GM19467 (cell line): ENCODE measurements around the gene PARS2.
"Not testable (repeated sequence)": the region's sequence is repeated elsewhere in the genome, so short reads cannot be mapped to it uniquely, and the experiment has no call there.

Source experiments
- ATAC-seq: cut with Tn5 transposase; IDR thresholded peaks from one replicate; pipeline ENCODE4 v1.9.1; 2021; ENCODE audit warnings: mild to moderate bottlenecking, moderate library complexity; ENCODE audit not compliant: unreplicated experiment

PARS2 gene

GRCh38 chr1:54775828-54776721 is 11.8 kb upstream of the PARS2 start:
- not testable (repeated sequence) for ATAC-seq

GRCh38 chr1:54774820-54775498 is 10.6 kb upstream of the PARS2 start:
- no peak for ATAC-seq

- ATAC-seq, result no peak
Measured at GRCh38 chr1:54772951-54773350, 8.6 kb upstream of the PARS2 start.

GRCh38 chr1:54768093-54768492 is 3.8 kb upstream of the PARS2 start:
- no peak for ATAC-seq

GRCh38 chr1:54767526-54767925 is 3.2 kb upstream of the PARS2 start:
- no peak for ATAC-seq

- no peak for ATAC-seq
Measured at GRCh38 chr1:54766726-54767125, 2.4 kb upstream of the PARS2 start.

- peak; percentile 9 for ATAC-seq
Measured at GRCh38 chr1:54764922-54765561, 719 bp upstream of the PARS2 start.

GRCh38 chr1:54763816-54764132 is 549 bp downstream of the PARS2 start:
- ATAC-seq, result no peak

GRCh38 chr1:54758678-54759348 is 5.5 kb downstream of the PARS2 start:
- ATAC-seq, result no peak

GRCh38 chr1:54757833-54758232 is 6.5 kb downstream of the PARS2 start:
- ATAC-seq, result no peak

GRCh38 chr1:54754486-54755285 is 9.6 kb downstream of the PARS2 start:
- no peak for ATAC-seq

GRCh38 chr1:54754045-54754444 is 10.3 kb downstream of the PARS2 start:
- no peak for ATAC-seq

GRCh38 chr1:54751426-54751825 is 12.9 kb downstream of the PARS2 start:
- no peak for ATAC-seq

GRCh38 chr1:54750596-54750995 is 13.7 kb downstream of the PARS2 start:
- no peak for ATAC-seq

GRCh38 chr1:54748094-54748835 is 16.1 kb downstream of the PARS2 start:
- no peak for ATAC-seq

GRCh38 chr1:54745864-54746263 is 18.5 kb downstream of the PARS2 start:
- ATAC-seq, result no peak

GRCh38 chr1:54745274-54745673 is 19.0 kb downstream of the PARS2 start:
- ATAC-seq, result no peak

- no peak for ATAC-seq
Measured at GRCh38 chr1:54744696-54745095, 19.6 kb downstream of the PARS2 start.

- ATAC-seq, result no peak
Measured at GRCh38 chr1:54743416-54744226, 20.7 kb downstream of the PARS2 start.
